Pons (tissue), 1 donor: ENCODE measurements around the gene ATXN7.

Experiments
- DNase-seq: peaks from one replicate; pipeline ENCODE4 v3.0.0-alpha.2; 2016; ENCODE audit warnings: low spot score

Gene ATXN7

GRCh38 chr3:63864008-63864964 is 619 bp downstream of the ATXN7 start:
- peak; percentile 48 for DNase-seq

GRCh38 chr3:63864965-63865327 is 1.3 kb downstream of the ATXN7 start:
- DNase-seq = no peak

- DNase-seq = no peak
Measured at GRCh38 chr3:63867225-63867624, 3.6 kb downstream of the ATXN7 start.

- DNase-seq = no peak
Measured at GRCh38 chr3:63869940-63870614, 6.4 kb downstream of the ATXN7 start.

GRCh38 chr3:63870615-63871005 is 6.9 kb downstream of the ATXN7 start:
- no peak for DNase-seq

GRCh38 chr3:63872135-63872924 is 8.7 kb downstream of the ATXN7 start:
- DNase-seq = no peak

- DNase-seq = no peak
Measured at GRCh38 chr3:63874769-63875168, 11.1 kb downstream of the ATXN7 start.

GRCh38 chr3:63875510-63875909 is 11.8 kb downstream of the ATXN7 start:
- DNase-seq = no peak

GRCh38 chr3:63876260-63876659 is 12.6 kb downstream of the ATXN7 start:
- DNase-seq = no peak

- no peak for DNase-seq
Measured at GRCh38 chr3:63877737-63878393, 14.2 kb downstream of the ATXN7 start.

- DNase-seq = no peak
Measured at GRCh38 chr3:63878394-63879060, 14.9 kb downstream of the ATXN7 start.

GRCh38 chr3:63880653-63881052 is 17.0 kb downstream of the ATXN7 start:
- DNase-seq = no peak

- no peak for DNase-seq
Measured at GRCh38 chr3:63886858-63887257, 23.2 kb downstream of the ATXN7 start.

- DNase-seq = no peak
Measured at GRCh38 chr3:63891518-63891917, 27.9 kb downstream of the ATXN7 start.

GRCh38 chr3:63892773-63893352 is 29.2 kb downstream of the ATXN7 start:
- DNase-seq = no peak

GRCh38 chr3:63895422-63896189 is 31.9 kb downstream of the ATXN7 start:
- DNase-seq = no peak

GRCh38 chr3:63896332-63897030 is 32.8 kb downstream of the ATXN7 start:
- DNase-seq = no peak

- DNase-seq = no peak
Measured at GRCh38 chr3:63900010-63900409, 36.3 kb downstream of the ATXN7 start.

- DNase-seq = no peak
Measured at GRCh38 chr3:63900459-63900858, 36.8 kb downstream of the ATXN7 start.
